Stimulated activated CD4-positive, alpha-beta T cell treated with anti-CD3 and anti-CD28 coated beads, TNF-alpha, amount 100 ng/mL, for 1 hour (primary cell): ENCODE results near the gene ADGRB2.

Source experiments
- DNase-seq, 3 donors: peaks; one replicate each; pipeline ENCODE4 v3.0.0-alpha.2; 2020; ENCODE audit warnings: low read depth in 3 of 3, low spot score in 1 of 3

ADGRB2 gene

DNA sequence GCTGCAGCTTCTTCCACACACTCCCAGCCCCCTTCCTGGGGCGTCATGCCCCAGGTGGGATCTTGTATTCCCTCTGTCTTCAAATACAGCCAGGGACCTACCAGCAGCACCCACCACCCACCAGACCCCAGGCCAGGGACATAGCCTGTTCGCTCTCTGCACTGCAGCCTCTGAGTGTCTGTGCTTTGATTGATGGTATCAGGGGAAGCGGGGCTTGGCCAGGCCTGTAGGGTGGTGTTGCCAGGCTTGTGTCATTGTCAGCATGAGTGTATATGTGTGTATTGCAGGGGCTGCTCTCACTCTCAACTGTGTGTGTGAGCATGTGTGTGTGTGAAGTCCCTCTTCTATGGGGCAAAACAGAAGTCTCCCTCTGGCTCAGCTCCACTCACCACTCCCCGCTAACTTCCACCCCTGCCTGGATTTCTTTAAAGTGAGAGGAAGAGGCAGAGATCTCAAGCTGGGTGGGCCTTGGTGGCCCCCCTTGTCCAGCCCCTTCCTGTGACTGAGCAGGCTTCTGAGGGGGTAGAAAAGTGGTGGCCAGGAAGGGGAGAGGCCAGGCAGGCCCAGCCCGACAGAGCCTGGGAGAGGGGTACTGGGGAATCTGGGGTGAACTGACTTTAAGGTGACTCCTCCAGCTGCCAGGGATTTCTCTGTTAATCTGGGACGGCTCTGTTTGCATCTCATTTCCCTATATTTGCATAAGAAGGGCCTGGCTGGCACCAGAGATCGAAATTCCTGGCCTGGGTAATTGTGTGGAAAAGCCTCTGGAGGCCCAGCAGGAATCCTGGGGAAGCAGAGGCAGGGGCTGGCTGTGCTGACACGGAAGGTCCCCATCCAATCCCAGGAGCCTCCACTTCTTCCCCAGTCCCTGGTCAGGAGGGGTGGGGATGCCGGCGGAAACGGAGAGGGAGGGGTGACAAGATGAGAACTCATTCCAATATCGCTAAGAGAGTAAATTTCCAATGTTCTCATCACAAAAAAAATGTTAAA, 18.6 kb upstream of the ADGRB2 start:
- DNase-seq: no peak

DNA sequence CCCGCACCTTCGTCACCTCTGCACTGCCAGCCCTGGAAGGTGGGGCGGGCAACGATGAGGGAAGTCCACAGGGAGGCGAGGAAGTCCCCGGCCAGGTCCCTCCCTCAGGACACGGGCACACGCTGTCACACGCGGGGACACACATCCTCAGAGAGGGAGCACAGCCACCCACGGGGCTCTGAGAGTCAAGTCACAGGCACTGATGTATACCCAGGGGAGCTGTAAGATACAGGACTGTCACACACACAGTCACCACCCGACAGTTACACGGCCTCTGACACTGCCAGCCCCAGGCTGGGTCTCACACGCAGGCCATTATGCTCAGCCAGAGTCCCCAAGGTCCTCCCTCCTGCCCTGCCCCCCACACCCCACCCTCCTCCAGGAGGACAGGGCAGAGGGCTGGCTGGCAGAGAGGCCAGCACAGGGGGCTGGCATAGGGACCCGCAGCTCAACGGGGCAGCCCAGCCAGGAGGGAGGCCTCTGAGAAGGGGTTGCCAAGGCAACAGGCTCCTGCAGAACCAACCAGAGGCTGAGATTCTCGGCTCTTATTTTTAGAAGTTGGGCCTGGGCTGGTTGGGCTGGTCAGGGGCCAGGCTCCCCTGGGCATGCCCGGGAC, 17.7 kb upstream of the ADGRB2 start:
- no peak for DNase-seq

DNA sequence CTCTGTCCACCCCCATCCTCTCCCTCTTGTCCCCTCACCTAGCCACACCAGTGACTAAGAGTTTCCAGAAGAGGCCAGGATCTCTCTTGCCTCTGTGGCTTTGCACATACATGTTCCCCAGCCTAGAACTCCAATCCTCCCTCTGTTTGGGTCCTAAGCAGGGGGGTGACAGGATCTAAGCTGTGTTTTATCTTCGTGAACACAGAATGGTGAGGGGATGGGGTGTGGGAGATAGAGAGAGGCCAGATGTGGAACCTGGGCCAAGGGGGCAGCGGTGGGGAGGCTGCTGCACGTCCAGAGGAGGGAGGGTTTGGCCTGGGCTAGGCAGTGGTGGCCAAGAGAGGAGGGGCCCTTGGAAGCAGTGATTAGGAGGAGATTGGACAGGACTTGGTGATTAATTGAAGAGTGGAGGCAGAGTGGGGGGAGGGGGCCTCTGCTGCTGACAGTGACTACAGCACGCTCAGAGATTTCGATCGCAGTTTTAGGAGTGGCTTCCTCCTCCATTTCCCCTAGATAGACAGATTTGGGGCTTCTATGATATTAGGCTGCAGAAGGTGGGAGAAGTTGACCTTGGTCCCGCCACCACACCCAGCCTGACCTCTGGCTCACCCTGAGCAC, 17.1 kb upstream of the ADGRB2 start:
- no peak for DNase-seq

DNA sequence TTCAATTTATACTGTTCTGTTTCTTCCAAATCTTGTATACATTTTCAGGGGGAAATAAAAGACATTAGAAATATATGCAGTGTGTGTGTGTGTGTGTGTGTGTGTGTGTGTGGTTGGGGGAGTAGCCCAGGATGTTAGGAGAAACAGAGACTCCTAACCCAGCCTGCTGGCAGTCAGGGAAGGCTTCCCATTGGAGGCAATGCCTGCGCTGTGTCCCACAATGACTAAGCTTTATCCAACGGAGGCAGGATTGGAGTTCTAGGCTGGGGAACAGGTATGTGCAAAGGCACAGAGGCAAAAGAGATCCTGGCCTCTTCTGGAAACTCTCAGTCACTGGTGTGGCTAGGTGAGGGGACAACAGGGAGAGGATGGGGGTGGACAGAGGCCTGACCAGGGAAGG, 16.5 kb upstream of the ADGRB2 start:
- DNase-seq: no peak

DNA sequence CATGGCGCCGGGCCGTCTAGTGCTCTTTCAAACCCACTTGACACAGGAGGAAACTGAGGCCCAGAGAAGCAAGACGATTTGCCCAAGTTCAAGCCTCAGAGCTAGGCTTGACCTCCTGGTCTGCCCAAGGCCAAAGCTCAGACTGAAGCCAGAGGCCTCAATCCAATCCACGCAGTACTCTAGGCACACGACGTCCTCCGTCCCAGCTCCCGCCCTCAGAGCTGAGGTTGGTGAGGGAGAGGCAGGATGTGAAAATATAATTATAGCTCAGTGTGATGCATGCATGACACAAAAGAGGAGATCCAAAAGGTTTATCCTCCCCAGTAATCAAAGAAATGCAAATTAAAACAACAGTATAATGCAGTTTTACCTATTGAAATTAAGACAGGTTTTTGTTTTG, 15.5 kb upstream of the ADGRB2 start:
- DNase-seq: no peak

DNA sequence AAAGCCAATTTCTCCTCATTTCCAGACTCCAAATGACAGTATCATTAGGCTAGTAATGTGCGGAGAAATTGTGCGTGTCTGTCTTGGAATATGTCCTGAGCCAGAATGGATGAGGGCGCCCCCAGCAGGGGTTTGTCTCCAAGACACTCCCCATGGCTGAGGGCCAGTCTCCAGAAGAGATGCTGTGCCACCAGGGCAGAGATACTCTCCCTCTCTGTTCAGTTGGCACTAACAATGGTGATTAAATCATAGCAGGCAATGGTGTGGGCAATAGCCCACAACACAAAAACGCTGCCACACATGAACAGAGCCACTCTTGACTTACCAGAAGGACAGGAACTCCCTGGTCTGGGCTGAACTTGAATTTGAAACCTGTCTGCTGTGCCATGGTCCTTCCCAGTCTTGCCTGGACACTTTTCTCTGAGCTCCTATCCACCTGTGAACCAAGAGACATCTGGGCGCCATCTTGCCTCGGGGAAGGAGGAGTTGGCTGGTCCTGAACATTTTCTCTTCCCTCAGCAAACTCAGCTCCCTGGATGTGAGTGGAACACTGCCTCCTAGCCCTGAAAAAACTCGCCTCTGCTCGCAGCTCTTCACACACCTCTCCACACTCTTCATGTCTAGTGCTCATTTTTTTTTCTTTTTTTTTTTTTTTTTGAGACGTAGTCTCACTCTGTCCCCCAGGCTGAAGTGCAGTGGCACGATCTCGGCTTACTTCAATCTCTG, 14.8 kb upstream of the ADGRB2 start:
- DNase-seq: no peak

DNA sequence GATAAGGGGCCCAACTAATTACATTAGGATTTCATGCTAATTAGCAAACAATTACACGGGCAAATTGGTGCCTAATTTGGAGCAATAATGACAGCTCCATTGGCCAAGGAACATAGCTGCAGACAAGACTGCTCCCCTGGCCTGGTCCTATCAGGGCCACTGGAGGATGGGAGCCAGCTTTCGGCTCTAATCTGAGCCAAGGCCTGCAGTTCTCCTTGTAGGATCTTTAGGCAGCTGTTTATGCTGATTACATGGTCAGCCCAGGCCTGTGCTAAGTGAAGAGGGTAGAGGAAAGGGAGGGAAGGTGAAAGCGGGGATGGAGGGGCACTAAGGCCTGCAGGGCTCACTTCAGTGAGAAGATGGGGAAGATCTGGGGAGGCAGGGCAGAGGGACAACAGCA, 12.4 kb upstream of the ADGRB2 start:
- DNase-seq: no peak

DNA sequence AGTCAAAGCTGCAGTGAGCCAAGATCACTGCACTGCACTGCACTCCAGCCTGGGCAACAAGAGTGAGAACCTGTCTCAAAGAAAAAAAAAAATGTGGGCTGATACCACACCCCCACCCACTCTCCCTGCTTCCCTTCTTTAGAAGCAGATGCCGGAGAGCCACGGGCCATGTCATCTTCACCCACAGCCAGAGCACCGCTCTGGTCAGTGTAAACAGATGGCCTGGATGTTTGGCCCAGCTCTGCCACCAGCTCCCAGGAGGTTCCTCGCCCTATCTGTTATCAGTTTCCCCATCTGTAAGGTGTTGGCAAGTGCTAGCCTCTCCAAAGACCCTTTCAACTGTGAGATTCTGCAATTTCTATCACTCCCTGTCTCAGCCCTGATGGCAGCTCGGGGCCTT, 11.9 kb upstream of the ADGRB2 start:
- DNase-seq: no peak

DNA sequence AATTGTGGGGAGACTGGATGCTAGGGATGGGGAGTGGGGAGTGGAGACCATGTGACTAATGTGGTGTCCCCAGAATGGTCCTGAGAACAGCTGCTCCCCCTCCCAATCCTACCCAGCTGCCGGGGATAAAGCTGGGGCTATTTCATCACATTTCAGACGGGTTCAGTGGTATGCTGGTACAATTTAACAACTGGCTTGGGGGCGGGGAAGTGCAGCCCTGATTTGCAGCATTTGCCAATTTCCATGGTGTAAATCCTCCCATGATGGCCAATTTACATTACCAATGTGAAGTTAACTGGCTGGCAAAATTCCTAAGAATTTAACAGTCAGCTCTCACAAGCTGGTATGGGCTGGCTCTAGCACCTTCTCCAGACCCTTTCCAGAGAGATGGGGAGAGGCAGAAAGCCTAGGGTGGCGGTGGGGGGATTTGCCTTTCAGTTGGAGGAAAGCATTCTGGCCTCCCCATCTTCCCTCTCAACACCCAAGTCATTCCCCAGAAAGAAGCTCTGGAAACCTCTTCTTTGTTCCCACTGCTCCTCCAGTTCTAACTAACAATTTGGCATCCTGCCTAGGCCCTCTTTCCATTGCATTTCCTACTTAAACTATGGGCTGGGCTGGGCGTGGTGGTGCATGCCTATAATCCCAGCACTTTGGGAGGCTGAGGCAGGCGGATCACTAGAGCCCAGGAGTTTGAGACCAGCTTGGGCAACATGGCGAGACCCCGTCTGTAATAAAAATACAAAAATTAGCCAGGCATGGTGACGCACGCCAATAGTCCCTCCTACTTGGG, 11.3 kb upstream of the ADGRB2 start:
- DNase-seq: no peak

DNA sequence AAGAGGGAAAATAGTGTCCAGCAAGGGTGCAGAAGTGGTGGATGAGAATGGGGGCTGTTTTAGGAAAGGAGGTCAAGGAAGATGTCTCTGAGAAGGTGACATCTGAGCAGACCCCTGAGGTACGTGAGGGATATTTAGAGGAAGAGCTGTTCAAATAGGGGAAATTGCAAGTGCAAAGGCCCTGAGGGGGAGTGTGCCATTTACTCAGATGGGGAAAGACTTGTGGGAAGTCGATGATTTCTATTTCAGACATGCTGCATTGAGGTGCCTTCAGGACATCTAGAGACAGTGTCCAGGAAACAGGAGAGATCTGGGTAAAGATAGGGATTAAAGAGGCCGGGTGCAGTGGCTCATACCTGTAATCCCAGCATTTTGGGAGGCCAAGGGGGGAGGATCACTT, 10.4 kb upstream of the ADGRB2 start:
- DNase-seq: no peak

DNA sequence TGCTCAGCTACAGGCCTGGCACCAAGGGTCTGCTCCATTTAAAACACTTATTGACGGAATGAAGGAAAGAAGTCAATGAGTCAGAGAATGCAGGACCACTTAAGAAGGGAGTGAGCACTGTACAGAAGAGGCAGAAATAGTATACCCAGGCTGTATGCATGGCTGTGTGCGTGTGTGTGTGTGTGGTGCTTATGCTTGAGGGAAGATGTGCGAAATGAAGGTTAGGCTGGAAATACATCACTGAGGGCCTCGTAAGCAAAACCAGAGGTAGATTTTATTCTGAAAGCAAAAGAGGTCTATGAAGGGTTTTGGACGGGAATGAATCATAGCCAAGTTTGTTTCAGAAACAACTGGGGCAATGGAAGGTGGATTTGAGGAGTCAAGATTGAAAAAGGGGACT, 9.7 kb upstream of the ADGRB2 start:
- DNase-seq: no peak

DNA sequence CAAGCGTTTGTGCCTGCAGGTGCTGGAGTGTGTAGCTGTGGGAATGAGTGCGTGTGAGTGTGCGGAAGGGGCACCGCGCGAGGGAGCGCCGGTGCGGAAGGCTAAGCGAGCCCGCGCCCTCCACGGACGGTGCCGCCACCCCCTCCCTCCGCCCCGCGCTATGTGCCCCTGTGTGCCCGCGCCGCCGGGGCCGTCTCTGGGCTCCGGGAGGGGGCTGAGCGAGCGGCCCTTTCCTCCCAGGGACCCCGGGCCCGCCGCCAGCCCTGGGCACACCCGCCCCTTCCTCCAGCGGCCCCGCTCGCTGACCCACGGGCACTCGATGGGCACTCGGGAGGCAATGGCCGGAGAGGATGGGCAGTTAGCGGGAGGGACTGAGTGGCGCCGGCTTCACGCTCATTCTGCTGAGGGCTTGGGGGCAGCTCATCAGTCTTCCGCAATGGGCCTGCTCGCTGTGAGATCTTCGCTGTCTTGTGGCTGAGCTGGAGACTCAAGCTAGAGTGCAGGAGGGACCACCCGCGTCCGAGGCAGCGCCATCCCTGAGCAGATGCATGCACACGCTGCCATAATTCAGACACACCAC, 8.6 kb upstream of the ADGRB2 start:
- no peak for DNase-seq

DNA sequence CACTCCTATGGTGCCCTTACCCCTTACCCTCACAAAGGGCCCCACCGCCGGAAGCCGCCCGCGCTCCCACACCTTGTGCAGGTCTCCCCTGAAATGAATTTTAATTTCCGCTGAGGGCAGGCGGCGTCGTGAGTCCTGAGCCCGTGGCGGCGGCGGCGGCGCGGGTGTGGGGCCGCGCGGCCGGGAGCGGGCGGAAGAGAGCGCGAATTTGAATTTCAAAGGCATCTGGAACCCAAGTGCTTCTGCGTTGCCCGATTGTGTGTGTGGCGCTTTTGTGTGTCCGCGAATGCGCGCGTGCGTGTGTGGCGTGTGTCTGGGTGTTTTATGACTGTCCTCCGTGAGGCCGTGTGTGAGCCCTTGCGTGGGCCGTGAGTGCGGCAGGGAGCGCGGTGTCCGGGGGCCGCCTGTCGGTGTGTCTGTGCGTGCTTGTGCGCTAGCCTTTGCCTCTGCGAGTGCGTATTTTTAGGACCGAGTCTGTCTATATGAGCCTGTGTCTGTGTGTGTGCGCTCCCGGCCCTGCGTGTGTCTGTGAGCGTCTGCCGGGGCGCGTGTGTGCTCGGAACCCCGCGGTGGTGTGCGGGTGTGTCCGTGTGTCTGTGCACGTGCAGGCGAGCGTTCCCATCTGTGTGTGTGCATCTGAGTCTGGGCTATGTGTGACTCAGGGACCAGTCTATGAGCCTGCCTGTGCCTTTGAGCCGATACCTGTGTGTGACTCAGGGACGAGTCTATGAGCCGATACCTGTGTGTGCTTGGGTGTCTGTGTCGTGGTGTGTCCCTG, 7.9 kb upstream of the ADGRB2 start:
- peak in 1 of 3 donors; percentile 38 for DNase-seq

DNA sequence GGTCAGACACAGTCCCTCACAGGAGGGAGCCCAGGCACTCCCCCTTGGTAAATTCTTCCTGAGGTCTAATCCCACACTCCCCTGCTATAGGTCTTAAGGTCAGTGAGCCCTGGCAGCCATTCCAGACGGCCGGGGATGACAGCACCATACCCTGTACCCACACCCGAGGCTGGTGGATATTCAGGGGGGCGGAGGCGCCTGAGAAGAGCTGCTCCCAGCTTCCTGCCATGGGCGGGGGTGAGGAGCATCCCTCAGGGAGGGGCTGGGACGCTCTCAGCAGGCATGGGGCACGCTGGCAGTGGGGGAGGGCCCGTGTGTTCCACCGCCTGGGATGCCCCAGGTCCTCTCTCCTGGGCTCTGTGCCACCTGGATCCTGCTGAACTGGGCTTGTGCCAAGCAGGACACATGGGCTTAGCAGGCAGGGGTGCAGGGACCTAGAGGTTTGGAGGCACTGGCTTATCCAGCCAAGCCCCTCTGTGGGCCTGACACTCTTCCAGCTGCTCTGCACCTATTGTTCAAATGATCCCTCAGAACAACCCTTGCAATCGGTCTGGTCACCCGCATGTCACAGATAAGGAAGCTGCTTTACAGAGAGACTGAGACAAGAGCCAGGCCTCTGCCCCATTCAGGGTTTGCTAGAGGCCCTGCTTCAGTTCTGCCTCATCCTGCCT, 5.7 kb upstream of the ADGRB2 start:
- no peak for DNase-seq

DNA sequence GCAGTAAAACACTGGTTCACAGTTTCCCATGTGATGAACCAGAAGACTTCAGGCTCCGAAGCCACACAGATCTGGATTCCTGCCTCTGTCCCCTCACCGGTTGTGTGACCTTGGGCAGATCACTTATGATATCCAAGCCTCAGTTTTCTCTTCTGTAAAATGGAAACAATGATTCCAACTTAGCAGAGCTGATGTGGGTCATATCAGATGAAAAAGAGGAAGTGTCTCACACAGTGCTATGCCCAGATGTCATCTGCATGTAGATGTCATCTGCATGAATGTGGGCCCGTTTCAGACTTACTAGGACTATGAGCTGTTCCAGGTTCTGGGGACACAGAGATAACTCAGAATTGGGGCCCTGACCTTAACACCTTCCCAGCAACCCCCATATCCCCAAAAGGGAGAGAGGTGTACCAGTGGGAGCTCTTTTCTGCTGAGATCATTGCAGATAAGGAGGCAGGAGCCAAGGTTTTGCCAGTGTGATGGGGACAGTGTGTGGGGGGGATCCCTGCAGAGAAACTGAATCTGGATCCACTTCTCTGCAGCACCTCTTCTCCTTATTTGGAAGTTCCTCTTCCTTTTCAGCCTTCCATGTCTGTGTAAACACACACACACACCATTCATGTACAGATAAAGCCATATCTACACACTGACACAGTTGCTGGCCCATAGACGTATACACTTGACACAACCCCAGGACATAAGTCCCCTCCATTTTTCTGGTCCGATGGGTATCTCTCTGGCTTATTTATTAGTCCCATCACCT, 5.0 kb upstream of the ADGRB2 start:
- DNase-seq: no peak

DNA sequence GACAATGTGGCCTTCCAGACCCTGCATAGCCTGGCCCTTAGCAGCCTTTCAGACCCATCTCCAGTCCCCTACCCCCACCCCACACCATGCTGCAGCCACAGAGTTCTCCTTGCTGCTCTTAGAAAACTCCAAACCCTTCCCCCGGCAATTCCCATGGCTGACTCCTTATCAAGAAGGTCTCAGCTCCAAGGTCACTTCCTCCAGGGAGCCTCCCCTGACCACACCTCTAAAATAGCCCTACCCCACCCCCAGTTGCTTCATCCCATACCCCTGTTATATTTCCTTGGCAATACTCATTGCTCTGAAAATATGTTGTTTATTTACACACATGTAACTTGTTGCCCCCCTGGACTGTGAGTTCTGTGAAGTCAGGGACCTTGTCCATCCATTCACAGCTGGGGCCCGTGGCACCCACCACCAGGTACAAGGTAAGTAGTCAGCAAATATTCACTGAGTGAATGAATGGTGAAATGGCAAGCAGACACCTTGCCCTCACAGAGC, 4.3 kb upstream of the ADGRB2 start:
- DNase-seq: no peak

DNA sequence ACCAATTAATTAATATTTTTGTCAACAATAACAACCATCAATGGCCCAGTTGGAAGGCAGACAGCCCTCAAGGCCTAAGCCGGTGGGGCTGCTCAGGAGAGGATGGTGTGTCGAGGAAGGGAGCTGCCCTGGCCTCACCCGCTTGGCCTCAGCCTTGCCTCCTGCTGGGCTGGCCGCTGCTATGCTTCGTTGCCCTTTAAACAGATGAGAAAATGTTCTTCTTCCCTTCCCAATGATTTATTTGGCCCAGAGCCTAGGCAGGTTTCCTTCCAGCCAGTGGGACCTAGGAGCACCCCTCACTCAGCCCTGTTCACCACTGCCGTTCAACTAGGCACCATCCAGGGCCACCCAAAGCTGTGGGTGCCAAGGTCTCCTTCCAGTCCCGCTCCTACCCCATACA, 3.1 kb upstream of the ADGRB2 start:
- no peak for DNase-seq

DNA sequence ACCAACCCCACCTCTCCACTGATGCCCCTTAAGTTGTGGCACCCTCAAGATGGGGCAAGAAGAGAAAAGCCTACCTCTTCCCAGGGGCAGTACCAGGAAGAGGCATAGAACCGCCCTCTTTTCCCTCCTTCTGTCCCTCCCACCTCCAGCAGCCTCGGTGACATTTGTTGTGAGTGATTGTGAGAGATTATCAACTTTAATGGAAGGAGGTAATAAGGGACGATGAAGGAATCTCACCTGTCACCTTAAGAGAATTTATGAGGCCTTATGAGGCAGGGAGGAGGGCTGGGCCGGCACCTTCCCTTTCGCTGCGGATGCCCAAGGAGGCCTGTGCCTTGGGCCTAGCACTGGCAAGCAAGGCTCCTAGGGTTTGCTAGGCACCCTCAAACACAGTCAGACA, 1.4 kb upstream of the ADGRB2 start:
- no peak for DNase-seq
